GM10266 (cell line): Measurements from ENCODE around the gene SELENOO.

Experiments used
- DNase-seq: peaks from one replicate; pipeline ENCODE4 v3.0.0; 2012; ENCODE audit errors: extremely low spot score
- TF ChIP-seq, protein P1 (sequence below): IDR thresholded peaks from 2 replicates; pipeline ENCODE4 v1.5.1; 2012; ENCODE audit warnings: mild to moderate bottlenecking, low read depth; ENCODE audit not compliant: control insufficient read depth, insufficient read depth; ENCODE audit errors: missing control alignments

SELENOO gene

DNA sequence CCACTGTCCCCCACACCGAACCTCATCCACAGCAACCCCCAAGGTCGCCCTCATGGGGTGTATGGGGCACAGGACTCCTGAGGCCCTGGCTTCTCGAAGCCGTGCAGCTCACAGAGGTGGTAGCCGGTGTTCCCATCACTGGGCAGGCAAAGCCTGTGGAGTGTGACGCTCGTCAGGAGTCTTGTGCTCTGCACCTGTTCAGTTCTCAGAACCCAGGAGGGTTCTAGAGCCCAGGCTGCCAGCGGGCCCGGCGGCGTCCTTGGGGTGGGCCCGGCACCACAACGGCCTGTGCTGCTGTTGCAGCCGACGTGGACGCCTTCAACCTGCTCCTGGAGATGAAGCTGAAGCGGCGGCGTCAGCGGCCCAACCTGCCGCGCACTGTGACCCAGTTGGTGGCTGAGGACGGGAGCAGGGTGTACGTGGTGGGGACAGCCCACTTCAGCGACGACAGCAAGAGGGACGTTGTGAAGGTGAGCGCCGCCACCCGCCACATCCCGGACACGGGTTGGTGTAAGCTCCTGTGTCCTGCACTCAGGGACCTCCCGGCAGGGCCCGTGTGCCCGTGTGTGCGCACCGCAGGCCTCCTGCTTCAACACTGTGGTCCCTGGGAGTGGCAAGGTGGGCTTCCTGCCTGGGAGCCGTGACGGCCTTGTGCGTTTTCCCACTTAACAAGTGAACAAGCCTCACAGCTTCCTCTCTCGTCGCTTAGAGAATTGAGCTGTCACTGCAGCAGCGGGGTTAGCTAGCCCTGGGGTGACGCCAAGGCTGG lies 6.6 kb upstream of the SELENOO start:
- DNase-seq: no peak
- TF ChIP-seq, protein P1, sequence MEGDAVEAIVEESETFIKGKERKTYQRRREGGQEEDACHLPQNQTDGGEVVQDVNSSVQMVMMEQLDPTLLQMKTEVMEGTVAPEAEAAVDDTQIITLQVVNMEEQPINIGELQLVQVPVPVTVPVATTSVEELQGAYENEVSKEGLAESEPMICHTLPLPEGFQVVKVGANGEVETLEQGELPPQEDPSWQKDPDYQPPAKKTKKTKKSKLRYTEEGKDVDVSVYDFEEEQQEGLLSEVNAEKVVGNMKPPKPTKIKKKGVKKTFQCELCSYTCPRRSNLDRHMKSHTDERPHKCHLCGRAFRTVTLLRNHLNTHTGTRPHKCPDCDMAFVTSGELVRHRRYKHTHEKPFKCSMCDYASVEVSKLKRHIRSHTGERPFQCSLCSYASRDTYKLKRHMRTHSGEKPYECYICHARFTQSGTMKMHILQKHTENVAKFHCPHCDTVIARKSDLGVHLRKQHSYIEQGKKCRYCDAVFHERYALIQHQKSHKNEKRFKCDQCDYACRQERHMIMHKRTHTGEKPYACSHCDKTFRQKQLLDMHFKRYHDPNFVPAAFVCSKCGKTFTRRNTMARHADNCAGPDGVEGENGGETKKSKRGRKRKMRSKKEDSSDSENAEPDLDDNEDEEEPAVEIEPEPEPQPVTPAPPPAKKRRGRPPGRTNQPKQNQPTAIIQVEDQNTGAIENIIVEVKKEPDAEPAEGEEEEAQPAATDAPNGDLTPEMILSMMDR: no peak

GRCh38 chr22:50196256-50196655 lies 4.6 kb upstream of the SELENOO start:
- DNase-seq: no peak
- TF ChIP-seq, protein P1: no peak

DNA sequence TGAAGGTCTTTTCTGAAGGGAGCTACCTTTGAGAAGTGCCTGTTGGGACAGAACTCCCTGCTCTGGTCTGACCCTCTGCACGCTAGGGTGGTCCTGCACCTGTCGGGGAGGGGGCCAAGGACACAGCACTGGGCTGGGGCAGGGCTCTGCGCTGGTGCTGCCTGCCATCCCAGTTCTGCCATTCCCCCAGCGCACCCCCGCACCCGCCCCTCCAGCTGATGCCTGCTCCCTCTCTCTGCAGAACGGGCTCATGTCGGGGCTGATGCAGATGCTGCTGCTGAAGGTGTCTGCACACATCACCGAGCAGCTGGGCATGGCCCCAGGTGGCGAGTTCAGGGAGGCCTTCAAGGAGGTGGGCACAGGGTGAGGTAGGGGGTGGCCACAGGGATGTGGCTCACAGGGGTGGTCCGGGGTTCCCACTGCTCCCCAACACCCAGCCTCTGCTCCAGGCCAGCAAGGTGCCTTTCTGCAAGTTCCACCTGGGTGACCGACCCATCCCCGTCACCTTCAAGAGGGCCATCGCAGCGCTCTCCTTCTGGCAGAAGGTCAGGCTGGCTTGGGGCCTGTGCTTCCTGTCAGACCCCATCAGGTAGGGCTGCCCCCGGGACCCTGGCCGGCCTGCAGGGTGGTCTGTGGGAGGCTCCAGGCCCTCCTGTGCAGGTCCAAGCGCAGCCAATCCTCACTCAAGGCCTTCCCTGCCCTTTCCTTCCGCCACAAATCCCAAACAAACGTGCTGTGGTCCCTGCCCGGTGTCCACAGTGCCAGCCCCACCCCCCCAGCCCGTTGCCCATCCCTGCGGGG lies 3.6 kb upstream of the SELENOO start:
- DNase-seq: no peak
- TF ChIP-seq, protein P1: no peak

DNA sequence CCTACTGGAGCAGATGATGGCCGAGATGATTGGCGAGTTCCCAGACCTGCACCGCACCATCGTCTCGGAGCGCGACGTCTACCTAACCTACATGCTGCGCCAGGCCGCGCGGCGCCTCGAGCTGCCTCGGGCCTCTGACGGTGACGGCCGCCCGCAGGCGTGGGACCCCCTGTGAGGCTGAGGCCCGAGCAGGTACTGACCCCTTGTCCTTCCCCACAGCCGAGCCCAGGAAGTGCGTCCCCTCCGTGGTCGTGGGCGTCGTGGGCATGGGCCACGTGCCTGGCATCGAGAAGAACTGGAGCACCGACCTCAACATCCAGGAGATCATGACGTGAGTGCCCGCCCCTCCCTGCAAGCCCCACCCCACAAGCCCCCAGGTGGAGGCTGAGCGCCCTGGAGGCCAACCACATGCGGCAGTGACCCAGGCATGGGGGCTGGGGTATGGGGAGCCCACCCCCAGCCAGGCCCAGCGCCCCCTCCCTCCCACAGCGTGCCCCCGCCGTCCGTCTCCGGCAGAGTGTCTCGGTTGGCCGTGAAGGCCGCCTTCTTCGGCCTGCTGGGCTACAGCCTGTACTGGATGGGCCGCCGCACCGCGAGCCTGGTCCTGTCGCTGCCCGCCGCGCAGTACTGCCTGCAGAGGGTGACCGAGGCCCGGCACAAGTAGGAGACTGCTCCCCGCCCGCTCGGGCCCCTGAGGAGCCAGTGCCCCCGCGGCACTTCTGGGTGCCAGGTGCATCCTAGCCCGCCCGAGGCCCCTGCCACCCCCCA lies 2.8 kb upstream of the SELENOO start:
- DNase-seq: no peak
- TF ChIP-seq, protein P1: no peak

- no peak for DNase-seq
- TF ChIP-seq, protein P1: no peak
Observed at GRCh38 chr22:50198624-50199017, 2.2 kb upstream of the SELENOO start.

DNA sequence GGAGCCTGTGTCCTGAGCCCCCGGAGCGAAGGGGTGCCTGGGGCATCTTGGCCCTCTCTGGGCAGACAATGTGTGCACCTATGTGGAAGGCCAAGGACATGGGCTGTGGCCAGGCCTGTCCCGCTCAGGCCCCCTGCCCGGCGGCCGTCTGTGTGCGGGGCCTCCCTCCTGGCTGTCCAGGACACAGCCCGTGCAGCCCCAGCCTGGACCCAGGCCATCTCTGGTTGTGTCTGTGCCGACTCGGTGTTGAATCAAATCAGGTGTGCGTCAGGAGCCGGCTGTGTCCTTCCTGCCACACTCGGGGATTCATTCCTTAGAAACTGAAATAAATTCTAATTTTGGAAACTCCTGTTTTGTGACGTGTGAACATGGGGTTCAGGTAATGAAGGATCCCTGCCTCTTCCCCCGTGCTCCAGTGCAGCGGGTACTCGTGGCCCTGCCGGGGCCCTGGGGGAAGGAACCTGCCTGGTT lies 1.5 kb upstream of the SELENOO start:
- TF ChIP-seq, protein P1: no peak
- DNase-seq: no peak
